GM12878 (cell line): ENCODE data around the gene COL18A1. TPM values are rescaled to one million over a fixed set of nuclear protein-coding genes. Genes with fewer than 3 reads are reported as not detected.

Experiments used
- ATAC-seq: fragments of 200-7000 bp; cut with Tn5 transposase; 3 replicates; pipeline ENCODE4 v1.9.1; 2020; ENCODE audit warnings: mild to moderate bottlenecking, moderate library complexity
- BruUV-seq: library from RNA; stranded (reverse); fragments of 400-500 nt; replicated peaks from 2 replicates; lab custom pipeline; 2021; lab: Mats Ljungman, UMichigan
- CTCF ChIA-PET: fragments of 300-600 bp; sonication (Branson Sonifier 250); formaldehyde crosslinking; extraction: SDS; loops from one replicate; lab custom pipeline; 2021; ENCODE audit warnings: inconsistent platforms; lab: Yijun Ruan, JAX
- POLR2A ChIA-PET: fragments of 350-600 bp; formaldehyde crosslinking; extraction: SDS; loops from one replicate; lab custom pipeline; 2021; ENCODE audit warnings: inconsistent platforms; lab: Charles Lee
- RAD21 ChIA-PET: fragments of 300-600 bp; sonication (Branson Sonifier 250); formaldehyde crosslinking; loops from one replicate; lab custom pipeline; 2023; ENCODE audit warnings: antibody characterized with exemption; ENCODE audit not compliant: unreplicated experiment; lab: Charles Lee
- SMC1A ChIA-PET: fragments of 300-600 bp; sonication (Branson Sonifier 250); formaldehyde crosslinking; loops from one replicate; lab custom pipeline; 2023; ENCODE audit not compliant: unreplicated experiment, uncharacterized antibody; lab: Charles Lee
- DNase-seq: peaks from one replicate; pipeline ENCODE4 v3.0.0-alpha.2; 2011; ENCODE audit warnings: low read depth, low spot score
- FAIRE-seq: peaks from 3 replicates; lab custom pipeline; 2011; peaks lifted over from hg19 to GRCh38; lab: Jason Lieb, UNC
- H2AFZ ChIP-seq: 2 replicates; pipeline ENCODE4 v1.6.0; 2011; ENCODE audit warnings: low read depth, low read length, control low read depth; ENCODE audit not compliant: control insufficient read depth
- H3K27ac ChIP-seq: 2 replicates; pipeline ENCODE4 v1.5.1; 2011; ENCODE audit warnings: control low read depth; ENCODE audit not compliant: control insufficient read depth, insufficient read depth
- H3K27me3 ChIP-seq, 2 experiments: replicated peaks in 1 of 2; 2 replicates each; pipeline versions ENCODE4 v1.6.0 to v1.6.1; 2011; ENCODE audit warnings: low read length in 1 of 2; ENCODE audit not compliant: control insufficient read depth in 2 of 2, insufficient read depth in 2 of 2
- H3K36me3 ChIP-seq, 2 experiments: 2 replicates each; pipeline ENCODE4 v1.5.1; 2011; ENCODE audit warnings: low read length in 1 of 2; ENCODE audit not compliant: control insufficient read depth in 2 of 2, insufficient read depth in 2 of 2
- H3K4me1 ChIP-seq: 2 replicates; pipeline ENCODE4 v1.6.1; 2011; ENCODE audit warnings: mild to moderate bottlenecking, low read length, moderate library complexity, mixed read lengths; ENCODE audit not compliant: control insufficient read depth, insufficient read depth
- H3K4me2 ChIP-seq: 2 replicates; pipeline ENCODE4 v1.6.0; 2011; ENCODE audit warnings: control low read depth; ENCODE audit not compliant: control insufficient read depth, insufficient read depth
- H3K4me3 ChIP-seq: fragments of 200-600 bp; sonication (generic); 2 replicates; pipeline ENCODE4 v1.5.1; 2016
- H3K79me2 ChIP-seq: 2 replicates; pipeline ENCODE4 v1.6.0; 2011; ENCODE audit warnings: low read length; ENCODE audit not compliant: control insufficient read depth, insufficient read depth
- H3K9ac ChIP-seq: 2 replicates; pipeline ENCODE4 v1.8.0; 2011; ENCODE audit warnings: low read length, control low read depth, mixed read lengths; ENCODE audit not compliant: control insufficient read depth, insufficient read depth
- H3K9me3 ChIP-seq: replicated peaks from 3 replicates; pipeline ENCODE4 v1.5.1; 2011; ENCODE audit warnings: mild to moderate bottlenecking, low read length; ENCODE audit not compliant: control insufficient read depth, insufficient read depth
- H4K20me1 ChIP-seq: 2 replicates; pipeline ENCODE4 v1.6.0; 2011; ENCODE audit not compliant: control insufficient read depth, insufficient read depth
- E2F8 ChIP-seq: fragments of 450-650 bp; IDR thresholded peaks from 2 replicates; pipeline ENCODE4 v1.6.1; 2018; ENCODE audit warnings: mild to moderate bottlenecking, low read depth, moderate library complexity; ENCODE audit not compliant: partially characterized antibody
- IKZF1 ChIP-seq: fragments of 450-650 bp; conservative IDR thresholded peaks from 2 replicates; pipeline ENCODE4 v1.6.1; 2017; ENCODE audit warnings: antibody characterized with exemption, mild to moderate bottlenecking
- ZNF384 ChIP-seq: IDR thresholded peaks from 2 replicates; pipeline ENCODE4 v1.6.1; 2012; ENCODE audit warnings: low read depth, mild to moderate bottlenecking, low read length, improper control_type of control experiment, borderline replicate concordance
- WGBS: methylation state at CpG from one replicate; pipeline ENCODE4 v1.1.6; 2016; ENCODE audit warnings: low lambda C conversion rate; ENCODE audit not compliant: insufficient replicate concordance, insufficient coverage; ENCODE audit errors: missing lambda C conversion rate; 5-methylcytosine and 5-hydroxymethylcytosine counted together
- in situ Hi-C: fragments of 300-500 bp; cut with MboI; formaldehyde crosslinking; loops from 9 replicates; pipeline ENCODE4 v1.14.3; 2018; ENCODE audit warnings: mixed read lengths
- intact Hi-C: fragments of 100-400 bp; cut with micrococcal nuclease; formaldehyde crosslinking; loops from one replicate; pipeline ENCODE4 v1.14.2; 2022; ENCODE audit not compliant: unreplicated experiment
- polyA plus RNA-seq, 11 experiments: library from polyadenylated mRNA; depleted of rRNA in 4 of 11; unstranded in 6 of 11; stranded (reverse) in 5 of 11; fragments of >200 nt; fragmentation: Nextera tagmentation in 4 of 11; fragmentation: Illumina TruSeq in 1 of 11; extraction: Ambion mirVana in 4 of 11; extraction: Trizol in 1 of 11; gene quantifications; 1 replicate in 1 of 11; 2 replicates in 10 of 11; pipeline versions ENCODE4 v1.2.1 to v1.2.3, GENCODE V29; 2011 to 2016; ENCODE audit warnings: inconsistent platforms in 2 of 11, missing spikeins in 2 of 11, low read depth in 1 of 11
- total RNA-seq, 4 experiments: library from RNA; depleted of rRNA in 3 of 4; stranded (reverse); fragments of >200 nt in 3 of 4; fragmentation: Illumina TruSeq in 1 of 4; extraction: Trizol in 1 of 4; gene quantifications; 2 replicates each; pipeline versions ENCODE4 v1.2.1 to v1.2.3, GENCODE V29; 2013 to 2021

The COL18A1 gene
- total and polyA plus RNA-seq, 10 of the 15 experiments (the other 5 are each of a cell fraction or from before 2014, with no cell fraction given) = under 0.01 to 0.49 (median 0.09) TPM; not detected in 3

GRCh38 chr21:45543371-45543709 is 138.4 kb downstream of the COL18A1 start:
- H3K9me3 ChIP-seq = no peaks in the 10 kb centered on the region
- in situ Hi-C loops = no loop called here
- no peak for FAIRE-seq
- H3K9ac ChIP-seq = peak overlapping the region; percentile 69
- TF ChIP-seq IKZF1 = no peak
- no peak for TF ChIP-seq E2F8
- TF ChIP-seq ZNF384 = no peak
- TF ChIP-seq, all 136 proteins: peak for 0
- WGBS = 91% methylated on average over 11 of the region's 11 CpGs
- peaks cover 33% of the 10 kb centered on the region for H3K79me2 ChIP-seq
- H3K4me3 ChIP-seq = peak overlapping the region; percentile 78; the same call in 1 of the 2 replicates
- intact Hi-C loops = loop anchor here (10.0 kb wide), 1 partner anchor 69 kb away; no protein-coding TSS in a partner anchor
- SMC1A ChIA-PET = no interaction called here
- H3K4me2 ChIP-seq = peak overlapping the region; percentile 89
- H2AFZ ChIP-seq = peak overlapping the region; percentile 17
- POLR2A ChIA-PET = interaction anchor here (0.6 to 1.3 kb wide), 3 partner anchors 13 to 304 kb away, joined by 3 to 4 read pairs (median 3); no protein-coding TSS in a partner anchor
- CTCF ChIA-PET = interaction anchor here (0.6 kb wide), 2 partner anchors 9 to 403 kb away, joined by 3 read pairs; no protein-coding TSS in a partner anchor
- RAD21 ChIA-PET = interaction anchor here (0.7 kb wide), 1 partner anchor 958 kb away, joined by 6 read pairs; no protein-coding TSS in a partner anchor
- H4K20me1 ChIP-seq = no peaks in the 10 kb centered on the region
- peaks cover 0 to 2% of the 10 kb centered on the region in 2 experiments; a peak in 1 of 4 replicates for H3K36me3 ChIP-seq
- H3K4me1 ChIP-seq = peaks cover 12% of the 10 kb centered on the region
- ATAC-seq = peak; percentile 9
- DNase-seq = no peak
- no peaks in the 10 kb centered on the region for H3K27me3 ChIP-seq
- TSS peak; percentile 72 for BruUV-seq
- H3K27ac ChIP-seq = peak overlapping the region; percentile 33; the same call in 1 of the 2 replicates
